Head of caudate nucleus (tissue), 42 donors: ENCODE results near the gene PAX3.

Experiments used
- DNase-seq, 42 donors: peaks; one replicate each; pipeline versions ENCODE4 v3.0.0 to v3.0.0-alpha.2; 2020 to 2021; ENCODE audit warnings: mixed read lengths in 7 of 42
- intact Hi-C: fragments of 100-400 bp; cut with DNase I; formaldehyde crosslinking; loops from one replicate; pipeline ENCODE4 v1.15.0; 2022

PAX3 gene

GRCh38 chr2:222288590-222289277 lies 10.1 kb downstream of the PAX3 start:
- no peak for DNase-seq

GRCh38 chr2:222287862-222288479 lies 10.8 kb downstream of the PAX3 start:
- no peak for DNase-seq
- intact Hi-C loops = no loop called here

More at GRCh38 chr2:222288590-222289277, 10.1 kb downstream of the PAX3 start:
- intact Hi-C loops = no loop called here

- no peak for DNase-seq
- intact Hi-C loops = no loop called here
Measured at GRCh38 chr2:222284466-222284865, 14.3 kb downstream of the PAX3 start.

- DNase-seq = no peak
- intact Hi-C loops = no loop called here
Measured at GRCh38 chr2:222283634-222284033, 15.2 kb downstream of the PAX3 start.

- intact Hi-C loops = no loop called here
- DNase-seq = no peak
Measured at GRCh38 chr2:222281506-222281905, 17.3 kb downstream of the PAX3 start.

GRCh38 chr2:222280795-222281194 lies 18.0 kb downstream of the PAX3 start:
- no peak for DNase-seq
- intact Hi-C loops = no loop called here

GRCh38 chr2:222272446-222273015 lies 26.3 kb downstream of the PAX3 start:
- DNase-seq = no peak
- intact Hi-C loops = no loop called here

- intact Hi-C loops = no loop called here
- DNase-seq = no peak
Measured at GRCh38 chr2:222271854-222272253, 26.9 kb downstream of the PAX3 start.

- intact Hi-C loops = no loop called here
- DNase-seq = no peak
Measured at GRCh38 chr2:222270396-222270795, 28.4 kb downstream of the PAX3 start.

GRCh38 chr2:222269132-222269531 lies 29.7 kb downstream of the PAX3 start:
- intact Hi-C loops = no loop called here
- DNase-seq = no peak

GRCh38 chr2:222268311-222268990 lies 30.3 kb downstream of the PAX3 start:
- no peak for DNase-seq
- intact Hi-C loops = no loop called here

- intact Hi-C loops = no loop called here
Measured at GRCh38 chr2:222264791-222265320, 33.9 kb downstream of the PAX3 start.

GRCh38 chr2:222261504-222261903 lies 37.3 kb downstream of the PAX3 start:
- DNase-seq = no peak
- intact Hi-C loops = no loop called here

More at GRCh38 chr2:222264791-222265320, 33.9 kb downstream of the PAX3 start:
- DNase-seq = no peak

GRCh38 chr2:222257645-222258044 lies 41.2 kb downstream of the PAX3 start:
- intact Hi-C loops = no loop called here
- no peak for DNase-seq

- no peak for DNase-seq
- intact Hi-C loops = no loop called here
Measured at GRCh38 chr2:222256250-222256649, 42.5 kb downstream of the PAX3 start.

GRCh38 chr2:222255090-222255489 lies 43.7 kb downstream of the PAX3 start:
- intact Hi-C loops = no loop called here
- no peak for DNase-seq

GRCh38 chr2:222250313-222250712 lies 48.5 kb downstream of the PAX3 start:
- DNase-seq = no peak
- intact Hi-C loops = no loop called here

- intact Hi-C loops = no loop called here
- no peak for DNase-seq
Measured at GRCh38 chr2:222249444-222249843, 49.4 kb downstream of the PAX3 start.

GRCh38 chr2:222248818-222249217 lies 50.0 kb downstream of the PAX3 start:
- no peak for DNase-seq
- intact Hi-C loops = no loop called here

- DNase-seq = no peak
- intact Hi-C loops = no loop called here
Measured at GRCh38 chr2:222248256-222248655, 50.5 kb downstream of the PAX3 start.
